HG03469 (cell line): ENCODE measurements around the gene GNAQ.

ENCODE experiments used
- ATAC-seq: cut with Tn5 transposase; IDR thresholded peaks from one replicate; pipeline ENCODE4 v1.9.1; 2021; ENCODE audit warnings: mild to moderate bottlenecking, moderate library complexity, moderate number of reproducible peaks; ENCODE audit not compliant: unreplicated experiment

GNAQ gene

GRCh38 chr9:77848897-77849296, 182.7 kb downstream of the GNAQ start:
- no peak for ATAC-seq

GRCh38 chr9:77848404-77848803, 183.2 kb downstream of the GNAQ start:
- no peak for ATAC-seq

GRCh38 chr9:77847626-77848025, 184.0 kb downstream of the GNAQ start:
- no peak for ATAC-seq

GRCh38 chr9:77847059-77847499, 184.5 kb downstream of the GNAQ start:
- no peak for ATAC-seq

GRCh38 chr9:77844415-77844814, 187.2 kb downstream of the GNAQ start:
- ATAC-seq, result no peak

- ATAC-seq, result no peak
Observed at GRCh38 chr9:77843871-77844155, 187.8 kb downstream of the GNAQ start.

GRCh38 chr9:77843076-77843870, 188.3 kb downstream of the GNAQ start:
- ATAC-seq, result no peak

- ATAC-seq, result peak; percentile 65
Observed at GRCh38 chr9:77841739-77842386, 189.7 kb downstream of the GNAQ start.

GRCh38 chr9:77839459-77840140, 192.0 kb downstream of the GNAQ start:
- no peak for ATAC-seq

- no peak for ATAC-seq
Observed at GRCh38 chr9:77838986-77839385, 192.6 kb downstream of the GNAQ start.

GRCh38 chr9:77834898-77835488, 196.6 kb downstream of the GNAQ start:
- ATAC-seq, result no peak

GRCh38 chr9:77833561-77834429, 197.8 kb downstream of the GNAQ start:
- no peak for ATAC-seq

- no peak for ATAC-seq
Observed at GRCh38 chr9:77832639-77833038, 199.0 kb downstream of the GNAQ start.

GRCh38 chr9:77831781-77832180, 199.8 kb downstream of the GNAQ start:
- no peak for ATAC-seq

GRCh38 chr9:77830618-77831285, 200.9 kb downstream of the GNAQ start:
- ATAC-seq, result no peak

GRCh38 chr9:77829420-77829819, 202.2 kb downstream of the GNAQ start:
- ATAC-seq, result no peak

- ATAC-seq, result no peak
Observed at GRCh38 chr9:77827104-77827784, 204.4 kb downstream of the GNAQ start.

GRCh38 chr9:77826621-77827020, 205.0 kb downstream of the GNAQ start:
- ATAC-seq, result no peak

GRCh38 chr9:77826116-77826515, 205.5 kb downstream of the GNAQ start:
- ATAC-seq, result no peak

GRCh38 chr9:77825361-77825760, 206.2 kb downstream of the GNAQ start:
- ATAC-seq, result no peak
